Aortic smooth muscle cell (primary cell): ENCODE results near the gene BSDC1. TPM values are rescaled to one million over a fixed set of nuclear protein-coding genes. Genes with fewer than 3 reads are reported as not detected.

ENCODE experiments used
- total RNA-seq: library from RNA; depleted of rRNA; stranded (reverse); fragments of >200 nt; gene quantifications from 2 replicates; pipeline ENCODE4 v1.2.3, GENCODE V29; 2014

Gene BSDC1
- total RNA-seq = 56.5 and 60.6 TPM in 2 replicates

GRCh38 chr1:32394141-32394889 lies at the start of gene BSDC1:
Gene BSDC1, minus strand, starts transcription at chr1:32394441. Its CDS starts 27 bp downstream, at chr1:32394414.

GRCh38 chr1:32362474-32363313 lies 31.5 kb downstream of the BSDC1 start, which contains the start of the genes FAM229A and TSSK3:
Gene FAM229A, minus strand, starts transcription at chr1:32362485. Its CDS starts 394 bp downstream, at chr1:32362091.
Gene TSSK3, plus strand, starts transcription at chr1:32362539. Its CDS starts 163 bp downstream, at chr1:32362702.

GRCh38 chr1:32335790-32336590 lies 58.3 kb downstream of the BSDC1 start, which contains the start of gene MARCKSL1:
Gene MARCKSL1, minus strand, starts transcription at chr1:32336233. Its CDS starts 200 bp downstream, at chr1:32336033.

Other genes with a start within 250 kb of the BSDC1 start
- 87.7 and 107 TPM in 2 replicates for gene TXLNA, start 214.8 kb downstream of the BSDC1 start, total RNA-seq
- gene CCDC28B, start 193.8 kb downstream of the BSDC1 start, total RNA-seq = 15.6 and 17.6 TPM in 2 replicates
- gene IQCC, start 188.8 kb downstream of the BSDC1 start, total RNA-seq = 2.1 and 2.5 TPM in 2 replicates
- gene DCDC2B, start 185.4 kb downstream of the BSDC1 start, total RNA-seq = not detected in 2 replicates
- gene TMEM234, start 172.1 kb downstream of the BSDC1 start, total RNA-seq = 20.7 and 22.7 TPM in 2 replicates
- gene EIF3I, start 172.0 kb downstream of the BSDC1 start, total RNA-seq = 285 and 327 TPM in 2 replicates
- gene FAM167B, start 147.2 kb downstream of the BSDC1 start, total RNA-seq = 0.79 and 1.7 TPM in 2 replicates
- gene LCK, start 143.2 kb downstream of the BSDC1 start, total RNA-seq = not detected in 2 replicates
- 113 and 116 TPM in 2 replicates for gene HDAC1, start 102.4 kb downstream of the BSDC1 start, total RNA-seq
- gene MARCKSL1, start 58.2 kb downstream of the BSDC1 start, total RNA-seq = 13.9 TPM in 2 replicates
- gene FAM229A, start 32.0 kb downstream of the BSDC1 start, total RNA-seq = 0.66 and 0.99 TPM in 2 replicates
- 0.40 and 1.7 TPM in 2 replicates for gene TSSK3, start 31.9 kb downstream of the BSDC1 start, total RNA-seq
- gene ZBTB8B, start 70.6 kb upstream of the BSDC1 start, total RNA-seq = under 0.01 TPM in 2 replicates
- 6.2 and 7.3 TPM in 2 replicates for gene ZBTB8A, start 145.0 kb upstream of the BSDC1 start, total RNA-seq